NCI-H1417 (cell line): ENCODE data around the gene ATG16L2.
"Not testable (repeated sequence)": the region's sequence is repeated elsewhere in the genome, so short reads cannot be mapped to it uniquely, and the experiment has no call there.

Source experiments
- DNase-seq, 3 experiments: peaks; one replicate each; lab custom pipeline; 2025; lab: John Stamatoyannopoulos, UW

ATG16L2 gene

DNA sequence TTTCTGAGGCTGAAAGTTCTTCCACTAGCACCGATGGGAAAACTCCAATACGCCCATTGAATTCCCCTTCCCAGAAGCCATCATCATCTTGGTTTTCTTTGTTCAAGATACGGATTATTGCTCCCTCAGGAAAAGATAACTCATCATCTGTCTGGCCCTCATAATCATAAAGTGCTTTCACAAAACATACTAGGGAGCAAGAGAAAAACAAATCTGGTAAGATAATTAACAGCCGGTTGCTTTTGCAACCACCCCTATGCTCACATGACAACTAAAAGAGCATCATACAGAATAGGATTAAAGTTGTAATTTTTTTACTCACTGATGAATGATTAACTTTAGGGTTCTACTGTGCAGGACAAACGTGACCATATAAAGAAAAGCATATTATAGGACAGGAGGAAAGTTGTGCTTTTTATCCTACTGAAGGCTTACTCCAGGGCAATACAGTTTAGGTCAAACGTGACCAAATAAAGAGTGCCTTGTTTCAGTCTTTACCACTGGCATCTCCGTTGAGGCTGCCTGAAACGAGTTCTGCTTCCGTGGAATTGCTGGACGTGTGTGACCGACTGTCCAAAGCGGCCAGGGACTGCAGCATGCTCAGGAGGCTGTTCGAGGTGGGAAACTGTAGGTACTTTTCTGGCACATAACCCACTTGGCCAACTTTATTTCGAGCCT lies 28.6 kb downstream of the ATG16L2 start:
- DNase-seq, result peak in 1 of 3 experiments; percentile 24

DNA sequence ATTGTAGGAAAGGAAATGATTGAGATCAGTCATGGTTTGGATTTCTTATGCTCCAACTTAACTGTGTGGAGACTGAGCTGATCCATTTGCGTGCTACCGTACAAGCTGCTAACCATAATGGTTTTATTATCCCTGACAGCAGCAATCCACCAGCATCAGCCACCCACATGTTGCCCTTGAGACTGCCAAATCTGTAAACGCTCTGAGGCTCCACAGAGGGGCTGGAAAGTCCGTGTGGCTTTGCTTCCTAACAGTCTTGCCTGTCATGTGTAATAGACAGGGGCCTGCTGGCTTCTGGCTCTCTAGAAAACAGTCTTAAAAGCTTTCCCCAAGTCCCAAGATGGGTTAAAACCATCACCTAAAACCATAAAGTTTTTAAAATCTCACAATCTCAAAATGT lies 30.1 kb downstream of the ATG16L2 start:
- no peak for DNase-seq

DNA sequence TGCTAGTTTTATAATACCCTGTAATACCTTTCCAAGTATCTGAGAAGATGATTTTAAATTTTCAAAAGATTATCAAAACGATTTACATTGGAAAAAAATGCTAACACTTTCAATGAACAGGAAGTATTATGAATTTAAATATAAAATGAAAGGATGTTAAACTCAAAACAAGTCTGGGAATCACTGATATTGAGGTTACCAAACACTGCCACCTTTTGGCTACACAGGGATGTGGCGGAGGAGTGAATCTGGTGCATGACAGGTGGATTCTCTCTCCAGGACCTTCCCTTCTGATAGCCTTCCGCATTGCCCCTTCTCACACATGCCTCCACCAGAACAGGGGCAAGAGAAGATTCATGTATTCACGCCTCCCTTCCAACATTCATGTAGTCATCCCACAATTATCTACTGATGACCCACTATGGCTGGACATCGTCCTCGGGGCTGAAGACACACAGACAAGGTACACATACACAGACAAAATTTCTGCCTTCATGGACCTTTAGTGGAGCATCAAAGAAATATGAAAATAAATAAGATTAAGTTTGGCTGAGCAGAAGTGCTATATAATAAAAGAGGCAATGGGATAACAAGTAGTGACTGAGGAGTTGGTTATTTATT lies 34.7 kb downstream of the ATG16L2 start:
- DNase-seq, result peak; percentile 3 to 53 (median 11)

DNA sequence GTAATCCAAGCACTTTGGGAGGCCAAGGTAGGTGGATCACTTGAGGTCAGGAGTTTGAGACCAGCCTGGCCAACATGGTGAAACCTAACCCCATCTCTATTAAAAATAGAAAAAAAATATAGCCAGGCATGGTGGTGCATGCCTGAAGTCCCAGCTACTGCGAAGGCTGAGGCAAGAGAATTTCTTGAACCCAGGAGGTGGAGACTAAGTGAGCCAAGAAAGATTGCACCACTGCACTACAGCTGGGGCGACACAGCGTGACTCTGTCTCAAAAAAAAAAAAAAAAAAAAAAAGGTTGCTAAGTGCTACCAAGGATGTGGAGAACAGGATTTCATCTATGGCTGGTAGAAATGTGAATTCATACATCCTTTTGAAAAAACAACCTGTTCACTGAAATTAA lies 36.6 kb downstream of the ATG16L2 start:
- no peak for DNase-seq

DNA sequence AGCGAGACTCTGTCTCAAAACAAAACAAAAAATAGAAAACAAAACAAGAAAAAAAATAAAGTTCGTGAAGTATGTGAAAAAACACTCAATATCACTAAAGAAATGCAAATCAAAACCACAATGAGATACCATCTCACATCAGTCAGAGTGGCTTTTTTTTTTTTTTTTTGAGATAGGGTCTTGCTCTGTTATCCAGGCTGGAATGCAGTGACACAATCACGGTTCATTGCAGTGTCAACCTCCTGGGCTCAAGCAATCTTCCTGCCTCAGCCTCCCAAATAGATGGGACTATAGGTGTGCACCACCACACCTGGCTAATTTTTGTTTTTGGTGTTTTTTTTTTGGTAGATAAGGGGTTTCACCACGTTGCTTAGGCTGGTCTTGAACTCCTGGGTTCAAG lies 37.5 kb downstream of the ATG16L2 start:
- DNase-seq, result no peak

DNA sequence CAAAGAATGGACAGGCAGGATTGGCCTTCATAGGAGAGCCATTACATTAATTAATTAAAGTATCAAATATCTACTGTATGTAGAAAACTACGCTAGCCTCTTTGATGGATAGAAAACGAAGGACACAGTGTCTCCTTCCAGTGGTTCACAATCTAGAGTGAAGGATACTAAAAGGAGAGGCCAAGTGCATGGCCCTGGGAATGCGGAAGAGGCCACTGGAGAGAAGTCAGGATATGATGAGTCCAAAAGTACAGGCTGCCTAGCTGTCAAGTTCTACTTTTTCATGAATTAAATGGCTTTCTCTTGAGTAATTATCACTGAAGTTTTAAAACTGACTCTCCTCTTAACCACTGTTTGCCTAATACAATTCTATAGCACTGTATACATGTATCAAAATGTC lies 41.9 kb downstream of the ATG16L2 start:
- peak in 1 of 3 experiments; percentile 36 for DNase-seq

DNA sequence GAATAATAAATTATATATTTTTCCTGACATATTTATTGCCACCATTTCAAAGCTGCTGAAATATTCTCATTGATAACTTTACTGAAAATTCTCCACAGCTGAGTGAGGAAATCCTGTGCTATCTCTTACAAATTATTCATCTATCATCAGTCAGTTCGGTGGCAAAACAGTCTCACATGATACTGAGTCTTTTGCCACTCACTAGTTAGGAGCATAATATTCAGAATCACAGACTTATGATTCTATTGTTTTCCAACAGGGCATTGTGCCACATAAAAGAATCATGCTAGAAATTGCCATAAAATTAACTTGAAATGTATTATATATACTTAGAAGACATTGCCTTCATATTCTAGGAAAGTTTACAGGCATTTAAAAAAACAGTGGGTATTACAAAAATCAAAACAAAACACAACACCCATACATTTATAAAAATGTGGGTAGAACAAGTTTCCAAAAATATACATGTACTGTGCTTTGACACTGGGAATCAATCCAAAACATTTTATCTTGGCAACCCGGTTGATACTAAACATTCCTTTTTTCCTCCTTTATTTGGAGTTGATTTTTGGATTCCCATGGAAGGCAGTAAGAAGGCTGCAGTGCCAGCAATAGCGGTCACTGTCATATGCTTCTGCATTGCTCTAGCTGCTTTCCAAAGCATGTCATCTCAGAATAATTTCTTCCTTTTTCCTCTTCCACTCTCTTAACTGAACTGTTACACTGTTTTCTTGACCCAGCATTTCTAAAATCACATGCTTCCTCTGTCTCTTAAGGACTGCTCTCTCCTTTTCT lies 42.5 kb downstream of the ATG16L2 start:
- no peak for DNase-seq

DNA sequence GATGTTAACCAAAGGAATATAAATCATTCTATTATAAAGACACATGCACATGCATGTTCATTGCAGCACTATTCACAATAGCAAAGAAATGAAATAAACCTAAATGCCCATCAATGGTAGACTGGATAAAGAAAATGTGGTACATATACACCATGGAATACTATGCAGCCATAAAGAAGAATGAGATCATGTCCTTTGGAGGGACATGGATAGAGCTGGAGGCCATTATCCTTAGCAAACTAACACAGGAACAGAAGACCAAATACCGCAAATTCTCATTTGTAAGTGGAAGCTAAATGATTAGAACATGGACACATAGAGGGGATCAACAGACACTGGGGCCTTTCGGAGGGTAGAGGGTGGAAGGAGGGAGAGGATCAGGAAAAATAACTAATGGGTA lies 44.1 kb downstream of the ATG16L2 start:
- not testable (repeated sequence) for DNase-seq

DNA sequence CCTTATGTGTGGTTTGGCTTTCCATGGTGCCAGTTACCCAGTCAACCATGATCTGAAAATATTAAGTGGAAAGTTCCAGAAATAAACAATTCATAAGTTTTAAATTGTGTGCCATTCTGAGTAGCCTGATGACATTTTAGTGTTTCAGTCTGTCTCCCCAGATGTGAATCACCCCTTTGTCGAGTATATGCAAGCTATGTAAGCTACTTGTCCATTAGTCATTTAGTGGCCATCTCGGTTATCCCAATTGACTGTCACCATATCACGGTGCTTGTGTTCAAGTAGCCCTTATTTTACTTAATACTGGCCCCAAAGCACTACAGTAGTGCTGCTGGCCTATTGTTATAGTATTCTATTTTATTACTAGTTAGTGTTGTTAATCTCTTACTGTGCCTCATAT lies 44.9 kb downstream of the ATG16L2 start:
- DNase-seq, result no peak

DNA sequence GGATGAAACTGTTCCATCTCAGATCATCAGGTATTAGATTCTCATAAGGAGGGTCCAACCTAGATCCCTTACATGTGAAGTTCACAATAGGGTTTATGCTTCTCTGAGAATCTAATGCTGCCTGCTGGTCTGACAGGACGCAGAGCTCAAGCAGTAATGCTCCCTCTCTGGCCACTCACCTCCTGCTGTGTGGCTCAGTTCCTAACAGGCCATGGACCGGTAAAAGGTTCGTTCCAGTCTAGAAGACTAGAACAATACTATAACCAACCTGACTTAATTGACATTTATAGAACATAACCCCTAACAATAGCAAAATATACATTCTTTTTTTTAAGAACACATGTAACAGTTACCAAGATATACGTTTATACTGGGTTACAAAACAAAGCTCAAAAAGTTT lies 45.8 kb downstream of the ATG16L2 start:
- no peak for DNase-seq

DNA sequence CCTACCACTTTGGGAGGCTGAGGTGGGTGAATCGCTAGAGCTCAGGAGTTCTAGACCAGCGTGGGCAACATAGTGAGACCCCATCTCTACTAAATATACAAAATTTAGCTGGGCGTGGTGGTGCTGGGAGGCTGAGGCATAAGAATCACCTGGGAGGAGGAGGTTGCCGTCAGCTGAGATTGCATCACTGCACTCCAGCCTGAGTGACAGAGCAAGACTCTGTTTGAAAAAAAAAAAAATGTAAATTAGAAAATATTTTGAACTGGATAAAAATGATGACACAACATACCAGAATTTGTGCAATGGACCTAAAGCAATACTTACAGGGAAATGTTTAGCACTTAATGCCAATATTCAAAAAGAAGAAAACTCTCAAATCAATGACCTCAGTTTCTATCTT lies 46.4 kb downstream of the ATG16L2 start:
- DNase-seq, result no peak

DNA sequence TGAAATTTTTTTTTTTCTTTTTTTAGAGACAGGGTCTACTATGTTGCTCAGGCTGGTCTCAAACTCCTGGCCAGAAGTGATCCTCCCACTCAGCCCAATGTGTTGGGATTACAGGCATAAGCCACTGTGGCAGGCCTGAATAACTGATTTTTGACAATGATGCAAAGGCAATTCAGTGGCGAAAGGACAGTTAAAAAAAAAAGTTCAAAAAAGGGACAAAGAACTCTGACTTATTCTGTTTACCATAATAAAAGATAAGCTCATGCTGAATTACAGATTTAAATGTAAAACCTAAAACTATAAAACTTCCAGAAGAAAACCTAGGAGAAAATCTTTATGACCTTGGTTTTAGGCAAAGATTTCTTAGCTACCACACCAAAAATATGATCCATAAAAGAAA lies 48.9 kb downstream of the ATG16L2 start:
- no peak for DNase-seq

DNA sequence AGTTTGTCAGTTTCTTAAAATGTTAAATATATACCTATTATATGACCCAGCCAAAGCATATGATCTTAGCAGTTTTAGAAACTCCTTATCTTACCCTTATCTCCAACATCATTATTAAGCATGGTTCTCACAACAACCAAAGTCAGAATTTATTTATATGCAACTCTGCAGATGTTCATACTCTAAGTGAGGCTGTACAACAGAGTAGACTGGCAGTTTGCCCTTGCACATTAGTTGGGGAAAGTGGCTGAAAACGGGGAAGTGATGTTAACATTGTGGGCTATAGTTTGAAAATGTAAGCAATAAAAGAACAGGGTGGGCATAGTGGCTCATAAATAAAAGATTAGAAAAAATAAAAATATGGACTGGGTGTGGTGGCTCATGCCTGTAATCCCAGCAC lies 49.7 kb downstream of the ATG16L2 start:
- no peak for DNase-seq

DNA sequence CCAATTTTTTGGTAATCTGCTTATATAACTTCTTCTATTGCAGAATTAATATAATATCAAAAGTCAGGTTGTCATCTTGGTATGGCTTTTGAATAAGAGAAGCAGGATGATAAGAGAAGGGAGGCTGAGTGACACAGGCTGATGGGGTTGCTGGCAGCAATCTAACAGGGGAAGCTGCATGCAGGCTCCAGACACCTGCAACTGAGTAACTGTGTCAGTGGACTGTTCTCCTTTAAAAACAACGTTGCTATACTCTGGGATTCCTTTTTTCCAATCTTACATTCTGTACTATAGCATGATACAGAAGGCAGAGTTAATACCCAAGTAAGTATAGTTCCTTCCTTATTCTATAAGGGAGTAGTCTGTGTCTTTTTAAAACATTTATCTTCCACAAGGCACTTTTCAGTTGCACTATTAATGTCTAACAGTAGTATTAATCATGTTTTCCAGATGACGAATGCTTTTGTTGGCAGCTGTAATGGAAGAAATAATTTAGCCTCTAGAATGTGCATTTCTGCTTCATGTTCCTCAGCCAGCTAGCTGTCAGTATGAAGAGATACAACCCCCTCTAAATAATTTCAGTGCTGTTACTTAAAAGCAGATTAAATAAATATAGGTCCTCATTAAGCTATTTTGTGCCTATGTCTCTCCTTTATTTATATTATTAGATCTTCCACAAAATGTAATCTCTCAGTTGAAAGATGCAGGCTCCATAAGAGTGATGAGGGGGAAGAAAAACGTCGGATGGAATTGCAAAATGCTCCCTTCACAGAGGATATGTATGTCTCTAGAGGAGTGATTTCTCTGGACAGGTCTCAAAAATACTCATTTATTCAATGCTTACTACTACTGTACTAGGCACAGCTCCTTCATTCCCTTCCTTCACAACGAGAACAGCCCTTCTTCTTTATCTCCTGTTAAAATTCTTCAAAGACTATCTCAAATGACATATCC lies 50.8 kb downstream of the ATG16L2 start:
- DNase-seq, result peak in 1 of 3 experiments; percentile 46

DNA sequence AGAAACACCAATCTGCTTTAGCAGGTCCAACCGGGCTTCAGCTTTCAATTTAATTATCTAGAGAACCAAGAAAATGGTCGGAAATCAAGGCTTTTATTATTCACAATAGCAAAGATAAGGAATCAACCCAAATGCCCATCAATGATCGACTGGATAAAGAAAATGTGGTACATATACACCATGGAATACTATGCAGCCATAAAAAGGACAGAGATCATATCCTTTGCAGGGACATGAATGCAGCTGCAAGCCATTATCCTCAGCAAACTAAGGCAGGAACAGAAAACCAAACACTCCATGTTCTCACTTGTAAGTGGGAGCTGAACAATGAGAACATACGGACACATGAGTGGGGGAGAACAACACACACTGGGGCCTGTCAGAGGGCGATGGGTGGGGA lies 53.8 kb downstream of the ATG16L2 start:
- no peak for DNase-seq

DNA sequence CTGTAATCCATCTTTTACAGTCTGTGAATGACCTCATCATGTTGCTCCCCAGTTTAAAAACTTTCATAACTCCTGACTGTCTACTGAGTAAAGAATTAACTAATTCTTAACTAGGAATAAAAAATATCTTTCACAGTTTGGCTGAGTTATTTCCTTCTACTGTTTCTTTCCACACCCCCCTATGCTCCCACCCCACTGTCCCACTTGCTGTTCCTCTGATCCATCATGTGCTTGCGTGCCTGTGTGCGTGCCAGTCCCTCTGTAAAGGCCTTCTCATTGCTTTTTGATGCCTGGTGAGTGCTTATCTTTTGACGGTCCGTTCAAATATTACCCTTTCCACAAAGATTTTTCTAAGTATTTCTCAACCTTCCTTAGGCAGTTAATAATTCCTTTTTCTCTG lies 55.6 kb downstream of the ATG16L2 start:
- no peak for DNase-seq

DNA sequence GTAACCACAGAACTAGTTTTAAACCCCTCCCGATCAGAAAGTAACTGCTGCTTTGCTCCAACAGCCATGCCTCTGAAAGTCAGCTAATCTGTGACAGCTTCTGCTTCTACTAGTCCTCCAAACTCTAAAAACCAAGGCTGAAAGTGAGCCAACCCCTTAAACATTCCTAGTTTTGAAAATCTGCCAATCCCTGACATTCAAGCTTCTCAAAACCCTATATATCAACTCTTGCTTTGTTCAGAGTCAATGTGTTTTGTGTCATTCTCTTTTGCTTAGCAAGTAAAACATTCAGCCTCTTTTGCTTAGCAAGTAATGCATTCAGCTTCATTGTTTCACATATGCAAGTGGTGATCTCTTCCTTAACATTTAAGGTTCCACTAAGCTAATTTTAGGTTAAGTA lies 56.9 kb downstream of the ATG16L2 start:
- no peak for DNase-seq

DNA sequence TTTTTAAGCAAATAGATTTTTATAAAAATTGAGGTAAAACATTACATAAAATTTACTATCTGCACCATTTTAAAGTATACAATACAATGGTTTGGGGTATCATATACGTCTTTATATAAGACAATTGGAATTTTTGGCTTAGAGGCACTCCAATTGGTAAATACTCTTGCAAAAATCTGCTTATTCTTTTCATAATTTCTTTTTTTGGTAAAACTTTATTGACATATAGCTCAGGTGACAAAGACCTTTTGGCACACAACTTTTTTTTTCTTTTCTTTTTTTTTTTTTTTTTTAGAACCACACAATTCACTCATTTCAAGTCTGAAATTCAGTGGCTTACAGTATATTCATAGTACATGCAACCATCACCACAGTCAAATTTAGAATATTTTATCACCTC lies 57.8 kb downstream of the ATG16L2 start:
- no peak for DNase-seq

DNA sequence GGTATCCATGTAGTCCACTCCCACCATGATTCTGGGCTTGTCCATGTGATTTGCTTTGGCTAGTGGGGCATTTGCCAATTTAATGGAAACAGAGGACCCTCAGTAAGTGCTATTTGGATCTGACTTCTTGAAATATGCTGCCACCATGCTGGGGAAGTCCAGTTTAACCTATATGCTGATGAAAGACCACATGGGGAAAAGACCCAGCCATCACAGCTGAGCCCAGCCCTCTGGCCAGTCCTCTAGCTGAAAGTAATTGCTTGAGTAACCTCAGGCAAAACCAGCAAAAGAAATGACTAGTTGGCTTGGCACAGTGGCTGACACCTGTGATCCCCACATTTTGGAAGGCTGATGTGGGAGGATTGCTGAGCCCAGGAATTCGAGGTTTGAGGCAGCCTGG lies 61.5 kb downstream of the ATG16L2 start:
- DNase-seq, result no peak

DNA sequence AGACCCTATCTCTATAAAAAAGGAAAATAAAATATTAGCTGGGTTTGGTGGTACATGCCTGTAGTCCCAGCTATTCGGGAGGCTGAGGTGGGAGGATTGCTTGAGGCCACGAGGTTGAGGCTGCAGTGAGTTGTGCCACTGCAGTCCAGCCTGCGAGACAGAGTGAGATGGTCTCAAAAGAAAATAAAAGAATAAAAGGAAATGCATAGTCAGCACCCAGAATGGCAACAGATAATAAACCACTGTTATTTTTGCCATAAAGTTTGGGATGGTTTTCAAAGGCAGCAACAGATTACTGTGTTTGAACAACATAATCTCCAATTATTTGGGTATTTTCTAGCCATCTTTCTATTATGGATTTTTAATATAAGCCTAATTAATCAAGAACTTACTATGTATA lies 61.9 kb downstream of the ATG16L2 start:
- DNase-seq, result no peak
